Measurements from ENCODE around the gene RRH.
"Not testable (repeated sequence)": the region's sequence is repeated elsewhere in the genome, so short reads cannot be mapped to it uniquely, and the experiment has no call there.

RRH gene

GRCh38 chr4:109827672-109828071, at the start of gene RRH:
Gene RRH, plus strand, starts transcription at chr4:109827972. Its CDS starts 56 bp downstream, at chr4:109828028.
- H3K4me3 ChIP-seq (ENCODE audit: low read depth, low read length): no peak within 1 kb of the TSS
- TF ChIP-seq CTCF (IDR thresholded peaks at IDR 0.05; ENCODE audit: control insufficient read depth, extremely low read depth, insufficient read depth): no peak
- no peak for DNase-seq (ENCODE audit: low read depth)

DNA sequence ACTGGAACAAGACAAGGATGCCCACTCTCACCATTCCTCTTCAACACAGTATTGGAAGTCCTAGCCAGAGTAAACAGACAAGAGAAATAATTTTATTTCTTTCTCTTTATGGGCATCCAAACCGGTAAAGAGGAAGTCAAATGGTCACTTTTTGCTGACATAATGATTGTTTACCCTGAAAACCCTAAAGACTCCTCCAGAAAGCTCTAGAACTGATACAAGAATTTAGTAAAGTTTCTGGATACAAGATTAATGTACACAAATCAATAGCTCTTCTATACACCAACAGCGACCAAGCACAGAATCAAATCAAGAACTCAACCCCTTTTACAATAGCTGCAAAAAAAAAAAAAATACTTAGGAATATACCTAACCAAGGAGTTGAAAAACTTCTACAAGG, 45.7 kb upstream of the RRH start:
- not testable (repeated sequence) for H3K4me3 ChIP-seq (ENCODE audit: low read depth, low read length)

GRCh38 chr4:109786846-109787245, 40.9 kb upstream of the RRH start:
- no peak overlapping the region for H3K4me3 ChIP-seq (ENCODE audit: low read depth, low read length)
- no peak for TF ChIP-seq CTCF (IDR thresholded peaks at IDR 0.05; ENCODE audit: control insufficient read depth, extremely low read depth, insufficient read depth)
- DNase-seq (ENCODE audit: low read depth): no peak

More for the DNA sequence above, 45.7 kb upstream of the RRH start:
- not testable (repeated sequence) for DNase-seq (ENCODE audit: low read depth)

- DNase-seq (ENCODE audit: low read depth): no peak
- TF ChIP-seq CTCF (IDR thresholded peaks at IDR 0.05; ENCODE audit: control insufficient read depth, extremely low read depth, insufficient read depth): no peak
- no peak overlapping the region for H3K4me3 ChIP-seq (ENCODE audit: low read depth, low read length)
These were observed 40.0 kb upstream of the RRH start for GRCh38 chr4:109787807-109788206.

DNA sequence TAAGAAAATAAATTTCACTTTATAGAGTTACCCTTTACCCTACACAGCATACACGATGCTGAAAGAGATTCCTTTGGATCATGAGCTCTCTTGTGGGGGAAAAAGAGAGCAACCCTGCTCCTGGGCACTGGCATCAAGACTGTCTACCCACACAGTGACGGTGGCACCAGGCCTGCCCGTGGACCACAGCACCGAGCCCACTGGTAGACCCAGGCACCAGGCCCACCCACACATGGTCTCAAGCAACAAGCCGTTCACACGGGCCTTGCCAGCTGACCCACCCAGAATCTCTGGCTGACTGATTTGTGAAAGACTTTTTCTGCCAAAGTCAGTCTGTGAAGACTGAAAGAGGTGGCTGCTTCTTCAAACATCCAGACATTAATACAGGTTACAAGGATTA, 32.7 kb upstream of the RRH start:
- DNase-seq (ENCODE audit: low read depth): no peak
- no peak for TF ChIP-seq CTCF (IDR thresholded peaks at IDR 0.05; ENCODE audit: control insufficient read depth, extremely low read depth, insufficient read depth)
- no peak overlapping the region for H3K4me3 ChIP-seq (ENCODE audit: low read depth, low read length)

- TF ChIP-seq CTCF (IDR thresholded peaks at IDR 0.05; ENCODE audit: control insufficient read depth, extremely low read depth, insufficient read depth): no peak
- H3K4me3 ChIP-seq (ENCODE audit: low read depth, low read length): no peak overlapping the region
- no peak for DNase-seq (ENCODE audit: low read depth)
These were observed 28.9 kb upstream of the RRH start for GRCh38 chr4:109798866-109799265.

DNA sequence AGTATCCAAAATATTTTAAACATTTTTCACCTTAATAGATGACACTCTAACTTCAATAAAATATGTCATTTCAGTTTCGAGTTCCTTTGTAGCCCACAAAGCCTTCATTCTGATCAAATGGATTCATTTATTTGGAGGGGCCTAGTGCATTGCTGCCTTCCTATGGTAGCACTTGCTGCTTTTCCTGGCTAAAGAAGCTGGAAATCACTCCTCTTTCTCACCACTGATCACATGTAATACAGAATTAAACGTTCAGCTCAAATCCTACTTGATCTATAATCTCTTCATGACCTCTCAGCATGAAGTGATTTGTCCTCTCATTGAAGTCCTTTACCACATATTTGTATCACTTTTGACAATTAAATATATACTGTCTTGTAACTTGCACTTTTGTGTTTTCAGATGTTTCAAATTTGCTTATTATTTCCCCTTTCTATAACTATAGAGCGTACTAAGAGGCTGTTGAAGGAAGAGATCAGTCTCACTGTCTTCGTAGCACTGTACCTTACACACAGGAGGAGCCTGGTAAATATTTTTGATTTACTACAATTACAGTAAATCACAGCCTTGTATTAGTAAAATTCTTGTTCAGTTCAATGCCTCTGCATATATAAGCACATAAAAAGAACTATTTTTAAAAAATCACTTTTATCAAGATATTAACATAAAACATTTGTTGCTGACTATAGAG, 26.5 kb upstream of the RRH start:
- DNase-seq (ENCODE audit: low read depth): no peak
- TF ChIP-seq CTCF (IDR thresholded peaks at IDR 0.05; ENCODE audit: control insufficient read depth, extremely low read depth, insufficient read depth): no peak
- no peak overlapping the region for H3K4me3 ChIP-seq (ENCODE audit: low read depth, low read length)
